SK-N-SH (cell line): Measurements from ENCODE around the gene ALPL. TPM values are rescaled to one million over a fixed set of nuclear protein-coding genes. Genes with fewer than 3 reads are reported as not detected.

Experiments
- CTCF ChIA-PET: fragments of 300-600, 350-600 bp; formaldehyde crosslinking; extraction: SDS; loops from one replicate; lab custom pipeline; 2021; lab: Yijun Ruan, JAX
- POLR2A ChIA-PET: fragments of 350-600 bp; sonication (Branson Sonifier 250); formaldehyde crosslinking; extraction: SDS; loops from one replicate; lab custom pipeline; 2020; ENCODE audit warnings: antibody characterized with exemption, inconsistent platforms; lab: Yijun Ruan, JAX
- DNase-seq: peaks from one replicate; pipeline ENCODE4 v3.0.0; 2012
- H2AFZ ChIP-seq: fragments of 200-600 bp; sonication (generic); 2 replicates; pipeline ENCODE4 v1.8.1; 2016; ENCODE audit warnings: antibody characterized with exemption, mild to moderate bottlenecking, low read depth
- H3F3A ChIP-seq: fragments of 200-600 bp; sonication (generic); replicated peaks from 2 replicates; pipeline ENCODE3; 2016; ENCODE audit warnings: antibody characterized with exemption, mild to moderate bottlenecking; ENCODE audit not compliant: insufficient read depth
- H3K27ac ChIP-seq, 2 experiments: fragments of 200-500 bp in 1 of 2; fragments of 200-600 bp in 1 of 2; sonication (Bioruptor generic) in 1 of 2; sonication (generic), shearing (Covaris generic) in 1 of 2; 2 replicates each; pipeline versions ENCODE4 v1.5.1 to v1.6.1; 2014 to 2016; ENCODE audit warnings: low read depth in 2 of 2, inconsistent platforms in 1 of 2, low read length in 1 of 2, mild to moderate bottlenecking in 1 of 2, mixed read lengths in 1 of 2
- H3K27me3 ChIP-seq: fragments of 200-600 bp; sonication (generic), shearing (Covaris generic); 2 replicates; pipeline ENCODE4 v1.6.1; 2016; ENCODE audit warnings: mixed run types; ENCODE audit not compliant: insufficient read depth
- H3K36me3 ChIP-seq, 2 experiments: fragments of 200-500 bp in 1 of 2; fragments of 200-600 bp in 1 of 2; sonication (Bioruptor generic) in 1 of 2; sonication (generic) in 1 of 2; replicated peaks in 1 of 2; 2 replicates each; pipeline versions ENCODE3 to v1.5.1; 2014 to 2016; ENCODE audit warnings: low read length in 1 of 2, mild to moderate bottlenecking in 1 of 2; ENCODE audit not compliant: insufficient read depth in 2 of 2, control insufficient read depth in 1 of 2
- H3K4me1 ChIP-seq, 2 experiments: fragments of 200-500 bp in 1 of 2; fragments of 200-600 bp in 1 of 2; sonication (Bioruptor generic) in 1 of 2; sonication (generic), shearing (Covaris generic) in 1 of 2; 2 replicates each; pipeline versions ENCODE4 v1.5.1 to v1.6.1; 2014 to 2016; ENCODE audit warnings: low read depth in 1 of 2, low read length in 1 of 2, mixed run types in 1 of 2; ENCODE audit not compliant: insufficient read depth in 2 of 2, control insufficient read depth in 1 of 2
- H3K4me2 ChIP-seq: fragments of 200-600 bp; sonication (generic), shearing (Covaris generic); 2 replicates; pipeline ENCODE4 v1.6.1; 2017; ENCODE audit warnings: mixed run types
- H3K4me3 ChIP-seq, 2 experiments: fragments of 200-500 bp in 1 of 2; fragments of 200-600 bp in 1 of 2; sonication (Bioruptor generic) in 1 of 2; sonication (generic), shearing (Covaris generic) in 1 of 2; 2 replicates each; pipeline versions ENCODE4 v1.5.1 to v1.8.1; 2014 to 2016; ENCODE audit warnings: low read depth in 2 of 2, inconsistent platforms in 1 of 2, low read length in 1 of 2, mild to moderate bottlenecking in 1 of 2, mixed read lengths in 1 of 2, moderate library complexity in 1 of 2
- H3K79me2 ChIP-seq: fragments of 200-600 bp; sonication (generic); 2 replicates; pipeline ENCODE4 v1.8.1; 2017; ENCODE audit warnings: mild to moderate bottlenecking; ENCODE audit not compliant: insufficient read depth
- H3K9ac ChIP-seq: fragments of 200-600 bp; sonication (generic); 2 replicates; pipeline ENCODE4 v1.6.1; 2017; ENCODE audit warnings: mixed run types
- H3K9me2 ChIP-seq: fragments of 200-600 bp; sonication (generic); 2 replicates; pipeline ENCODE4 v1.6.1; 2017; ENCODE audit warnings: mixed run types
- H3K9me3 ChIP-seq: fragments of 200-600 bp; sonication (generic); 2 replicates; pipeline ENCODE4 v1.6.1; 2017; ENCODE audit warnings: mixed run types, mild to moderate bottlenecking, moderate library complexity
- H4K20me1 ChIP-seq: fragments of 200-600 bp; sonication (generic); 2 replicates; pipeline ENCODE4 v1.6.1; 2017; ENCODE audit warnings: mild to moderate bottlenecking, mixed run types; ENCODE audit not compliant: insufficient read depth
- CTCF ChIP-seq: fragments of 200-600 bp; sonication (generic); IDR thresholded peaks from 2 replicates; pipeline ENCODE4 v1.6.1; 2017; ENCODE audit warnings: antibody characterized with exemption, mild to moderate bottlenecking, moderate library complexity
- ELF1 ChIP-seq: IDR thresholded peaks from 2 replicates; pipeline ENCODE4 v1.4.0; 2012
- FOSL2 ChIP-seq: IDR thresholded peaks from 2 replicates; pipeline ENCODE4 v1.4.0; 2012; ENCODE audit warnings: low read depth, mild to moderate bottlenecking, moderate library complexity, borderline replicate concordance
- FOXM1 ChIP-seq: IDR thresholded peaks from 2 replicates; pipeline ENCODE4 v1.4.0; 2012; ENCODE audit warnings: low read depth, mild to moderate bottlenecking
- GABPA ChIP-seq: IDR thresholded peaks from 2 replicates; pipeline ENCODE4 v1.4.0; 2012; ENCODE audit warnings: low read depth, mild to moderate bottlenecking
- GATA2 ChIP-seq: sonication (generic); formaldehyde crosslinking; IDR thresholded peaks from 2 replicates; pipeline ENCODE4 v1.5.0; 2020; ENCODE audit warnings: mild to moderate bottlenecking, missing genetic modification reagents
- JUND ChIP-seq: IDR thresholded peaks from 2 replicates; pipeline ENCODE4 v1.4.0; 2012
- MAX ChIP-seq: IDR thresholded peaks from 2 replicates; pipeline ENCODE4 v1.4.0; 2012; ENCODE audit warnings: low read depth
- MEF2A ChIP-seq: IDR thresholded peaks from 2 replicates; pipeline ENCODE4 v1.4.0; 2012; ENCODE audit warnings: low read depth, borderline replicate concordance
- NRF1 ChIP-seq: IDR thresholded peaks from 2 replicates; pipeline ENCODE4 v1.6.1; 2012; ENCODE audit warnings: low read depth, mild to moderate bottlenecking, low read length
- POLR2AphosphoS5 ChIP-seq: IDR thresholded peaks from 2 replicates; pipeline ENCODE4 v1.6.1; 2012; ENCODE audit warnings: low read depth, low read length
- RAD21 ChIP-seq: IDR thresholded peaks from 2 replicates; pipeline ENCODE4 v1.6.1; 2012; ENCODE audit warnings: mild to moderate bottlenecking, low read length
- RCOR1 ChIP-seq: fragments of 150-350 bp; IDR thresholded peaks from 2 replicates; pipeline ENCODE4 v1.6.1; 2017; ENCODE audit warnings: antibody characterized with exemption, low read length
- REST ChIP-seq: IDR thresholded peaks from 2 replicates; pipeline ENCODE4 v1.6.1; 2012; ENCODE audit warnings: mild to moderate bottlenecking, low read depth, low read length, moderate library complexity
- RXRA ChIP-seq: IDR thresholded peaks from 2 replicates; pipeline ENCODE4 v1.4.0; 2012; ENCODE audit warnings: low read depth, mild to moderate bottlenecking, borderline replicate concordance
- SMC3 ChIP-seq: IDR thresholded peaks from 2 replicates; pipeline ENCODE4 v1.6.1; 2012; ENCODE audit warnings: low read depth, low read length, improper control_type of control experiment
- USF2 ChIP-seq: fragments of 150-350 bp; IDR thresholded peaks from 2 replicates; pipeline ENCODE4 v1.6.1; 2017; ENCODE audit warnings: antibody characterized with exemption, low read length, low read depth, borderline replicate concordance
- WGBS: methylation state at CpG from one replicate; pipeline ENCODE4 v1.1.6; 2017; ENCODE audit warnings: low lambda C conversion rate; 5-methylcytosine and 5-hydroxymethylcytosine counted together
- polyA plus RNA-seq, 3 experiments: library from polyadenylated mRNA; depleted of rRNA; stranded (reverse); fragments of >200 nt; gene quantifications; 2 replicates each; pipeline ENCODE4 v1.2.3, GENCODE V29; 2012

ALPL gene
- polyA plus RNA-seq, 1 of the 3 experiments (the other 2 are of a cell fraction), result 0.69 TPM

GRCh38 chr1:21534146-21534545, 24.9 kb downstream of the ALPL start:
- Histone ChIP-seq H3K9me3 (no peaks in the 10 kb centered on the region), H3K4me1 (no peaks in the 10 kb centered on the region), H3K27me3 (peaks cover 11% of the 10 kb centered on the region; the same call in 1 of the 2 replicates), H3K36me3 (no peaks in the 10 kb centered on the region), H2AFZ (no peak overlapping the region), H3F3A (no peaks in the 10 kb centered on the region), H3K4me3 (no peak overlapping the region), H3K9ac (no peak overlapping the region)
- POLR2A ChIA-PET, result no interaction called here
- DNase-seq, result no peak
- 77% methylated on average over 5 of the region's 5 CpGs for WGBS
- TF ChIP-seq GATA2 (CRISPR knock-in tag) (no peak), MEF2A (no peak), NRF1 (no peak)
- TF ChIP-seq, all 33 proteins: peak for 0
- Histone ChIP-seq H3K9me2 (no peaks in the 10 kb centered on the region), H3K27ac (no peak overlapping the region), H3K79me2 (no peaks in the 10 kb centered on the region), H4K20me1 (no peaks in the 10 kb centered on the region), H3K4me2 (no peak overlapping the region)
- CTCF ChIA-PET, result interaction anchor here (1.5 kb wide), 1 partner anchor 39 kb away, joined by 3 read pairs; no protein-coding TSS in a partner anchor

GRCh38 chr1:21534674-21535378, 25.6 kb downstream of the ALPL start:
- POLR2A ChIA-PET, result no interaction called here
- H3K4me1 ChIP-seq, result no peaks in the 10 kb centered on the region

More at GRCh38 chr1:21534674-21535378, 25.6 kb downstream of the ALPL start:
- Histone ChIP-seq H3F3A (no peaks in the 10 kb centered on the region), H3K9ac (no peak overlapping the region), H3K79me2 (no peaks in the 10 kb centered on the region), H3K4me3 (no peak overlapping the region), H3K9me3 (no peaks in the 10 kb centered on the region), H3K36me3 (no peaks in the 10 kb centered on the region), H3K4me2 (no peak overlapping the region), H3K27ac (no peak overlapping the region), H4K20me1 (no peaks in the 10 kb centered on the region), H2AFZ (no peak overlapping the region), H3K9me2 (no peaks in the 10 kb centered on the region), H3K27me3 (peaks cover 6% of the 10 kb centered on the region; the same call in 1 of the 2 replicates)
- CTCF ChIA-PET, result interaction anchor here (1.0 to 1.8 kb wide), 6 partner anchors 11 to 164 kb away, joined by 3 to 5 read pairs (median 3); no protein-coding TSS in a partner anchor
- TF ChIP-seq SMC3 (peak; percentile 38; the same call in 1 of the 2 replicates), JUND (no peak), REST (peak; percentile 89), RXRA (no peak), FOSL2 (no peak), USF2 (no peak), CTCF (peak; percentile 39), FOXM1 (no peak), RAD21 (peak; percentile 22; the same call in 1 of the 2 replicates), MEF2A (no peak), RCOR1 (no peak), MAX (no peak), POLR2AphosphoS5 (no peak), GABPA (no peak), ELF1 (0 out of 2 replicates have a peak, but pooled peaks have one; percentile 29)
- DNase-seq, result no peak
- WGBS, result 56% methylated on average over 9 of the region's 11 CpGs
